SU-DHL-6 (cell line): ENCODE data around the gene CRY2.

Experiments
- EZH2phosphoT487 ChIP-seq: fragments of 200-600 bp; sonication (generic), shearing (Covaris generic); conservative IDR thresholded peaks from 2 replicates; pipeline ENCODE4 v1.6.1; 2018; ENCODE audit warnings: mild to moderate bottlenecking, antibody characterized with exemption, low read length, moderate library complexity, mixed read lengths
- TF ChIP-seq, protein P1 (sequence below): fragments of 200-600 bp; sonication (generic); IDR thresholded peaks from one replicate; pipeline ENCODE4 v1.5.1; 2017; ENCODE audit warnings: antibody characterized with exemption, mild to moderate bottlenecking, low read length, moderate library complexity; ENCODE audit not compliant: insufficient read depth, poor library complexity, severe bottlenecking

DNA sequence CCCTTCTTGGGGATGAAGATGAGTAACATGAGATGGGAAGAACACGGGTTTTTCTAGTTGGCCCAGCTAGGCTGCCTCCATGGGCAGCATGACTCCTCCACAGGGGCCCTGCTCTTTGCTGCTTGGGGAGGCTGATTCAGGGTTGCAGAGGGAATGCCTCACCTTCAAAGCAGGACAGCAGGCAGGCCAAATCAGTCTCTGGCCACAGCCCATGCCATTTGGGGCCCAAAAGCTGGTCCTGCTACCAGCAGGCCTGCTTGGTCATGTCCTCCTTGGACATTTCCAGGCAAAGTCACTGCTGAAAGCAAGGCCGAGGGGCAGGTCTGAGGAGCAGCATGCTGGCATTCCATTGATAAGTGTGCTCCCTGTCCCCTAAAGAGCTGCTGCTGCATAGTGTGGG lies 24.4 kb downstream of the CRY2 start:
- TF ChIP-seq, protein P1, sequence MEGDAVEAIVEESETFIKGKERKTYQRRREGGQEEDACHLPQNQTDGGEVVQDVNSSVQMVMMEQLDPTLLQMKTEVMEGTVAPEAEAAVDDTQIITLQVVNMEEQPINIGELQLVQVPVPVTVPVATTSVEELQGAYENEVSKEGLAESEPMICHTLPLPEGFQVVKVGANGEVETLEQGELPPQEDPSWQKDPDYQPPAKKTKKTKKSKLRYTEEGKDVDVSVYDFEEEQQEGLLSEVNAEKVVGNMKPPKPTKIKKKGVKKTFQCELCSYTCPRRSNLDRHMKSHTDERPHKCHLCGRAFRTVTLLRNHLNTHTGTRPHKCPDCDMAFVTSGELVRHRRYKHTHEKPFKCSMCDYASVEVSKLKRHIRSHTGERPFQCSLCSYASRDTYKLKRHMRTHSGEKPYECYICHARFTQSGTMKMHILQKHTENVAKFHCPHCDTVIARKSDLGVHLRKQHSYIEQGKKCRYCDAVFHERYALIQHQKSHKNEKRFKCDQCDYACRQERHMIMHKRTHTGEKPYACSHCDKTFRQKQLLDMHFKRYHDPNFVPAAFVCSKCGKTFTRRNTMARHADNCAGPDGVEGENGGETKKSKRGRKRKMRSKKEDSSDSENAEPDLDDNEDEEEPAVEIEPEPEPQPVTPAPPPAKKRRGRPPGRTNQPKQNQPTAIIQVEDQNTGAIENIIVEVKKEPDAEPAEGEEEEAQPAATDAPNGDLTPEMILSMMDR = no peak
- TF ChIP-seq EZH2phosphoT487 = no peak
